ENCODE measurements around the gene CPAMD8.
A peak's percentile ranks its signal among the peaks of the same experiment; 100 is the strongest.

The CPAMD8 gene

GRCh38 chr19:16892436-16892835 lies 134.2 kb downstream of the CPAMD8 start:
- H3K4me3 Mint-ChIP-seq = no peak overlapping the region
- H3K4me1 Mint-ChIP-seq = peaks cover 56% of the 10 kb centered on the region
- peaks cover 64% of the 10 kb centered on the region for H3K27me3 Mint-ChIP-seq
- H3K9me3 Mint-ChIP-seq = no peaks in the 10 kb centered on the region
- DNase-seq = no peak
- no peak for ATAC-seq
- no peak overlapping the region for H3K27ac Mint-ChIP-seq

DNA sequence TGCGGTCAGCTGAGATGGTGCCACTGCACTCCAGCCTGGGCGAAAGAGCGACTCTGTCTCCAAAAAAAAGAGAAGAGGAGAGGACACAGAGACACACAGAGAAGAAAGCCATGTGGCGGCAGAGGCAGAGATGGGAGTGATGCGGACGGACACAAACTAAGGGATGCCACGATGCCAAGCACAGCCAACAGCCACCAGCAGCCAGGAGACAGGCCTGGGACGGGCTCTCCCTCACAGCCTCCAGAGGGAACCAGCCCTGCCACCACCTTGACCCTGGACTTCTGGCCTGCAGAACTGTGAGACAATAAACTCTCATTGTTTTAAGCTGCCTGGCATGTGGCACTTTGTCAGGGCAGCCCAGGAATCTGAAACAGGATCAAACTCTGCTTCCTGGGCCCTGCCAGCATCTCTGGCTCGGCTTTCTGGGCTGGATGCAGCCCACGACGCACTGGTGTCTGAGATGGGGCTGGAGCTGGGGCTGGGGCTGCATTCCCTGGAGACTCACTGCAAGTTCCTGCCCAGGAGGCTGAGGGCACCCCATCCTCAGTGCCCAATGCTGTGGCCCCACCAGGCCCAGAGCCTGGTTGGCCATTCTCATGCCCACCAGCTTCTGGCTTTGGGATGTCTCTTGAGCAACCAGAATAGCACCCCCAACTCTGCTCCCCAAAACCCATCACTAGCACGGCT lies 134.8 kb downstream of the CPAMD8 start:
- H3K27me3 Mint-ChIP-seq = peaks cover 68% of the 10 kb centered on the region
- DNase-seq = no peak
- no peaks in the 10 kb centered on the region for H3K9me3 Mint-ChIP-seq
- peak overlapping the region in 1 of 2 donors; percentile 86 for H3K27ac Mint-ChIP-seq
- H3K4me1 Mint-ChIP-seq = peaks cover 56% of the 10 kb centered on the region
- no peak overlapping the region for H3K4me3 Mint-ChIP-seq
- ATAC-seq = no peak

- Mint-ChIP-seq H3K4me1 (peaks cover 51% of the 10 kb centered on the region), H3K4me3 (no peak overlapping the region), H3K27me3 (peaks cover 66% of the 10 kb centered on the region), H3K9me3 (no peaks in the 10 kb centered on the region), H3K27ac (no peak overlapping the region)
- ATAC-seq (no peak), DNase-seq (no peak)
Observed at GRCh38 chr19:16890461-16891184, 136.0 kb downstream of the CPAMD8 start.

- Mint-ChIP-seq H3K9me3 (no peaks in the 10 kb centered on the region), H3K27me3 (peaks cover 60% of the 10 kb centered on the region), H3K4me1 (peaks cover 45% of the 10 kb centered on the region), H3K4me3 (no peak overlapping the region), H3K27ac (no peak overlapping the region)
- ATAC-seq = no peak
- no peak for DNase-seq
Observed at GRCh38 chr19:16889883-16890460, 136.6 kb downstream of the CPAMD8 start.

GRCh38 chr19:16889366-16889882 lies 137.2 kb downstream of the CPAMD8 start:
- peaks cover 42% of the 10 kb centered on the region for H3K4me1 Mint-ChIP-seq
- peak overlapping the region in 1 of 2 donors; percentile 72 for H3K4me3 Mint-ChIP-seq
- peak; percentile 4 for ATAC-seq
- H3K27ac Mint-ChIP-seq = no peak overlapping the region
- no peak for DNase-seq
- no peaks in the 10 kb centered on the region for H3K9me3 Mint-ChIP-seq
- H3K27me3 Mint-ChIP-seq = peaks cover 54% of the 10 kb centered on the region

DNA sequence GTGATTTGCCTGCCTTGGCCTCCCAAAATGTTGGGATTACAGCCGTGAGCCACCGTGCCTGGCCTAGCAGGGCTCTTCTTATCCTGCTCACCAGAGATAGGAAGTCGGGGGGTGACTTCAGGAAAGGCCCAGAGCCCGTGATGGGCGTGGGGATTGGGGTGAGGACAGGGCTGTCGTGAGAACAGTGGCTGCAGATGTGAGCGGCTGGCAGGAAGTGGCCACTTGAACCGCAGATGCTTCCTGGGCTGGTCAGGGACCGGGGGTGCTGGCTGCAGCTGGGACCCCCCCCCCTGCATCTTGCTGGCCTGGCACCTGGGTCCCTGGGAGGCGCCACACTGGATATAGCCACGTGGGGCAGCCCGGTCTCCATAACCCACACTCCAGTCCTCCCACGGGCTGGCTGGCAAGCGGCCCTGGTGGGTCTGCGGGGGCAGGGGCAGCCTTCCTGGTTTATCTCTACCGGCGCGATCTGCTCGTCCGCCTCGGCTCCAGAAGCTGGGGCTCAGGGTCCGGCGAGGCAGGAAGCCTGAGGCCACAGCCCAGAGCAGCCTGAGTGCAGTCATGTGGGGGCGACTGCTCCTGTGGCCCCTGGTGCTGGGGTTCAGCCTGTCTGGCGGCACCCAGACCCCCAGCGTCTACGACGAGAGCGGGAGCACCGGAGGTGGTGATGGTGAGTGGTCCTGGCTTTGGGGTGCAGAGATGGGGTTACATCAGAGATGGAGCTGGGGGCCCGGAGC lies 137.8 kb downstream of the CPAMD8 start, which contains the start of gene F2RL3:
F2RL3 (plus strand) TSS at position 371 of the 737 bp plus-strand sequence; CDS start at position 562, 191 bp downstream.
- DNase-seq (peak in 1 of 2 donors; percentile 31), ATAC-seq (peak; percentile 59)
- Mint-ChIP-seq H3K27ac (no peak within 1 kb of the TSS), H3K4me3 (peak within 1 kb of the TSS; percentile 1 to 72), H3K4me1 (peaks cover 36% of the 10 kb centered on the region), H3K9me3 (no peaks in the 10 kb centered on the region), H3K27me3 (peaks cover 51% of the 10 kb centered on the region)

DNA sequence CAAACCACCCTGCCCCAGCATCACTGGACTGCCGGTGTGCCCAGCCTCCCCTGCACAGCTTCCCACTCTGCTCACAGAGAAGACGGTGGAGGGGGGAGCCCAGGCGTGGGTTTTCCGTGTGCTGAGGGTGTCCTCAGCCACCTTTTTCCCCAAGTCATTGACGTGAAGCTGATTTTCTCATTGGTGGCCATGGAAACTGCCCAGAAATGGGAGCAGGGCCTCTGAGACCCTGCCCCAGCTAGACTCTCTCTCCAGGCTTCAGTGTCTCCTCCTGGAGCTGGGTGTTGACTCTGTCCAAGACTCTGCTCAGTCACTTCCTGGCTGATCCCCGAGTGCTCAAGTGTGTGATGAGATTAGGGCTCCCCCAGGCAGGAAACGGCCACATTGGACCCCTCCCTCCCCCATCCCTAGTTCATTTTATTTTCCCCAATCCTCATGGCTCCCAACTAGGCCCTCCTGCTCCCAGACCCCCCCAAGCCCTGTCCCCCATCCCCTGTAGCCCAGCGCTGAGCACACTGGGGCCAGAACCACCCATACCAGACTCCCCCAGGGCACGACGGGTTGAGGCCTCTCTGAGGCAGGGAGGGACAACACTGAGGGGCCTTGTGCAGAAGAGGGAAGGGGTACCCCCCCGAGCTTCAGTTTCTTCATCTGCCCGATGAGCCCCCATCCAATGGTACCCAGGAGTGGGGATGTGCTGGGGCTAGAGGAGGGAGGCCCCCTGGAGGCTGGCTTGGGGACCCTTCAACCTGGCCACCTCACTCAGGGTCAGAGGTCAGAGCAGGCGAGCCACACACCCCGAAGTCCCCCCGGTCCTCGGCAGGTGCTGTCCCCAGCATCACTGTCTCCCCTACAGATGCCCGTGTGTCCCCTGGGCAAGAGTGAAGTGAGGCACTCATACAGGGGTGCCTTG lies 139.0 kb downstream of the CPAMD8 start:
- Mint-ChIP-seq H3K27me3 (peaks cover 41% of the 10 kb centered on the region), H3K27ac (no peak overlapping the region), H3K4me3 (no peak overlapping the region), H3K4me1 (peaks cover 24% of the 10 kb centered on the region), H3K9me3 (peaks cover under 1 to 8% of the 10 kb centered on the region in 2 donors)
- ATAC-seq (peak; percentile 26), DNase-seq (no peak)

- Mint-ChIP-seq H3K4me1 (peaks cover 20% of the 10 kb centered on the region), H3K27ac (no peak overlapping the region), H3K9me3 (peaks cover 9 to 19% of the 10 kb centered on the region in 2 donors), H3K4me3 (no peak overlapping the region), H3K27me3 (peaks cover 32% of the 10 kb centered on the region)
- no peak for DNase-seq
- ATAC-seq = no peak
Observed at GRCh38 chr19:16886305-16886880, 140.2 kb downstream of the CPAMD8 start.

- Mint-ChIP-seq H3K27me3 (peaks cover 26% of the 10 kb centered on the region), H3K9me3 (peaks cover 18 to 31% of the 10 kb centered on the region in 2 donors), H3K27ac (no peak overlapping the region), H3K4me1 (peaks cover 20% of the 10 kb centered on the region), H3K4me3 (no peak overlapping the region)
- DNase-seq (no peak), ATAC-seq (no peak)
Observed at GRCh38 chr19:16885166-16885565, 141.4 kb downstream of the CPAMD8 start.

- Mint-ChIP-seq H3K9me3 (peaks cover 19 to 31% of the 10 kb centered on the region in 2 donors), H3K4me3 (no peak overlapping the region), H3K27ac (no peak overlapping the region), H3K27me3 (peaks cover 13% of the 10 kb centered on the region), H3K4me1 (peaks cover 8% of the 10 kb centered on the region)
- DNase-seq (no peak), ATAC-seq (no peak)
Observed at GRCh38 chr19:16883522-16883921, 143.1 kb downstream of the CPAMD8 start.

DNA sequence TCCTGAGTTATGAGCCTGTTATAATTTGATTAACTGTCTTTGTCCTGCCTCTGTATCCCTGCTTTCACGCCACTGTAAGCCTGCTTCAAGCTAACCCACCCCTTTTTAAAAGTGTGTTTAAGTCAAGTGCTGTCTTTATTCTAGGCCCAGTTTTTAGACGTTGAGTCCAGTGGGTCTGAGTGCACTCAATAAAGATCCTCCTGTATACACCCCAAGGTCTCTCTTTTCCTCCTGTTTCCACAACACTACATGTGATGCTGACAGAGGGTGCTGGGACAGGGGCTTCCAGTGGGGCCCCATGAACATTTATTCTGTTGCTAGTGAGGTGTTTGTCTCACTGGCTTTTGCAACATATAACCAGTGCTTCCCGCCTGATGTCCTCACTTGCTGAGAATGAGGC lies 144.5 kb downstream of the CPAMD8 start:
- H3K27me3 Mint-ChIP-seq = peaks cover 2% of the 10 kb centered on the region

DNA sequence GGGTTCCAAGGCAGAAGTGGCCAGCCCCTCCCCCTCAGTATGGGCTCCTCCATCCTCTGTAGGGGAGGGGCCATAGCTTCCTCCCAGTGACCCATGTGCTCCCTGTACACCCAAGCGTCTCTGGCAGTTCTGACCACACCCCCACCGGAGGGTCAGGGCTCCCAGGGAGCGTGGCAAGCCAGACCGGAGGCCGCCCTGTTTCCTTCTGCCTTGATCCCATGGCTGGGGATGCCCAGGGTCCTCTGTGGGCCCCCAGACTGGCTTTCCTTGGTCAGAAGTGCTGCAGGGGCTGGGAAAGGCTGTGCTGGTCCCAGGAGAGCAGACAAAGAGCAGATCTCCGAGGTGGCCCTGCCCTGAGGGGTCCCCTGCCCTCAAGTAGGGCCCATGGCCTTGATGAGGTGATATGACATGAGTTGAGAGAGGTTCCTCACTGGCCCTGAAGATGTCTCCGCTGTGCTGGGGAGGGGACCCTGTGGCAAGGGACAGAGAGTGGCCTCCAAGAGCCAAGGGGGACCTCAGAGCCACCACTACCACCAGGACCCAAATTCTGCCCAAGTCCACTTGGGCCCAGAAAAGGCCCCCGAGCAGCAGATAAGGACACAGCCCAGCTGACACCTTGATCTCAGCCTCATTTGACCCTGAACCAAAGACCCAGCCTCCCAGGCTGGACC lies 145.6 kb downstream of the CPAMD8 start:
- Mint-ChIP-seq H3K27me3 (no peaks in the 10 kb centered on the region), H3K9me3 (peaks cover 19 to 31% of the 10 kb centered on the region in 2 donors), H3K4me3 (no peak overlapping the region), H3K4me1 (peaks cover 11% of the 10 kb centered on the region), H3K27ac (peak overlapping the region in 1 of 2 donors; percentile 13)
- ATAC-seq (no peak), DNase-seq (no peak)

More for the DNA sequence above, 144.5 kb downstream of the CPAMD8 start:
- ATAC-seq = no peak
- DNase-seq = no peak
- no peak overlapping the region for H3K4me3 Mint-ChIP-seq
- no peak overlapping the region for H3K27ac Mint-ChIP-seq
- H3K4me1 Mint-ChIP-seq = peaks cover under 1% of the 10 kb centered on the region
- peaks cover 19 to 31% of the 10 kb centered on the region in 2 donors for H3K9me3 Mint-ChIP-seq

DNA sequence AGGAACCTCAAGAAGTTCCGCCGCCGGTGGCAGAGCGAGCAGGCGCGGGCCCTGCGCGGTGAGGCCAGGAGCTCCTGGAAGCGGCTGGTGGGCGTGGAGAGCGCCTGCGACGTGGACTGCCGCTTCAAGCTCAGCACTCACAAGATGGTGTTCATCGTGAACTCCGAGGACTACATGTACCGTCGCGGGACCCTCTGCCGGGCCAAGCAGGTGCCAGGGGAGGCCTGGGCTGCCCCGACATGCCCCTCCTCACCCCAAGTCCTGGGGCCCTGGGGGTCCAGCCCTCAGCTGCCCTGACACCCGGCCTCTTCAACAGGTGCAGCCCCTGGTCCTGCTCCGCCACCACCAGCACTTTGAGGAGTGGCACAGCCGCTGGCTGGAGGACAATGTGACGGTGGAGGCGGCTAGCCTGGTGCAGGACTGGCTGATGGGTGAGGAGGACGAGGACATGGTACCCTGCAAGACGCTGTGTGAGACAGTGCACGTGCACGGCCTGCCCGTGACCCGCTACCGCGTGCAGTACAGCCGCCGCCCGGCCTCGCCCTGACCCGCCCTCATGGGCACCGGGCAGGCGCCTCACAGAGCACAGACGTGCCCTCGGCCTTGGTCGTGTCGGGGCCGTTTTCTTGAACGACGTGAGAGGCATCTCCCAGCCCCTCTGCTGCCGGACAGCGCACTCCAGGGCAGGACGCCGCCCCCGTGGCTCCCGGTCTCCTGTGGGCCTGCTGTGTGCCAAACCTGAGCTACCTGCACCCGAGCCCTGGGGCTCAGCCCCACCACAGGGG lies 148.2 kb downstream of the CPAMD8 start:
- Mint-ChIP-seq H3K9me3 (peaks cover 19 to 37% of the 10 kb centered on the region in 2 donors), H3K4me3 (no peak overlapping the region), H3K27ac (no peak overlapping the region), H3K4me1 (peaks cover 35% of the 10 kb centered on the region), H3K27me3 (no peaks in the 10 kb centered on the region)
- DNase-seq (no peak), ATAC-seq (no peak)

Data from stimulated activated naive CD8-positive, alpha-beta T cell treated with anti-CD3 and anti-CD28 coated beads, Interleukin-15, amount 100 ng/mL, for 72 hours (primary cell).